Sigmoid colon (tissue), 7 donors: Measurements from ENCODE around the gene SKOR1. TPM values are rescaled to one million over a fixed set of nuclear protein-coding genes. Genes with fewer than 3 reads are reported as not detected.

Source experiments
- DNase-seq: peaks from one replicate; pipeline ENCODE4 v3.0.0-alpha.2; 2019
- H3K27ac ChIP-seq, 4 donors: fragments of 200-600 bp; sonication (generic); one replicate each; pipeline ENCODE4 v1.5.1; 2016 to 2019; ENCODE audit warnings: mild to moderate bottlenecking in 1 of 4
- H3K27me3 ChIP-seq, 3 donors: fragments of 200-600 bp; sonication (generic); one replicate each; pipeline ENCODE4 v1.5.1; 2019; ENCODE audit warnings: mild to moderate bottlenecking in 1 of 3
- H3K36me3 ChIP-seq, 4 donors: fragments of 200-600 bp; sonication (generic); one replicate each; pipeline ENCODE4 v1.5.1; 2016 to 2019
- H3K4me1 ChIP-seq, 4 donors: fragments of 200-600 bp; sonication (generic); one replicate each; pipeline ENCODE4 v1.5.1; 2017 to 2019
- H3K4me3 ChIP-seq, 4 donors: fragments of 200-600 bp; sonication (generic); one replicate each; pipeline ENCODE4 v1.5.1; 2017 to 2019; ENCODE audit warnings: mild to moderate bottlenecking in 2 of 4, moderate library complexity in 1 of 4
- H3K9me3 ChIP-seq, 4 donors: fragments of 200-600 bp in 3 of 4; sonication (generic) in 3 of 4; one replicate each; pipeline versions ENCODE4 v1.5.1 to v1.6.1; 2013 to 2019
- EP300 ChIP-seq, 4 donors: sonication (generic); formaldehyde crosslinking; IDR thresholded peaks; one replicate each; pipeline ENCODE4 v1.6.1; 2017; ENCODE audit warnings: antibody characterized with exemption in 4 of 4
- POLR2A ChIP-seq, 2 donors: fragments of 450-650 bp; IDR thresholded peaks; one replicate each; pipeline ENCODE4 v1.6.1; 2016; ENCODE audit warnings: antibody characterized with exemption in 2 of 2, mild to moderate bottlenecking in 2 of 2, moderate library complexity in 2 of 2
- POLR2AphosphoS5 ChIP-seq, 4 donors: sonication (generic); formaldehyde crosslinking; IDR thresholded peaks; one replicate each; pipeline ENCODE4 v1.6.1; 2017; ENCODE audit warnings: antibody characterized with exemption in 4 of 4
- WGBS, 2 donors: extraction: QIAGEN DNeasy Blood & Tissue Kit; methylation state at CpG; one replicate each; pipeline ENCODE4 v1.1.7; 2013; 5-methylcytosine and 5-hydroxymethylcytosine counted together
- intact Hi-C: fragments of 100-400 bp; cut with DNase I; formaldehyde crosslinking; loops from one replicate; pipeline ENCODE4 v1.15.1; 2023
- polyA plus RNA-seq, 3 donors: library from polyadenylated mRNA; stranded (reverse); fragments of 200-250 nt; gene quantifications; one replicate each; pipeline ENCODE4 v1.2.3, GENCODE V29; 2013
- total RNA-seq, 4 donors: library from RNA; depleted of rRNA; stranded (reverse); fragments of >200 nt; gene quantifications; one replicate each; pipeline ENCODE4 v1.1.0, GENCODE V29; 2016
- TF ChIP-seq, protein P1 (sequence below), 4 experiments: fragments of 450-650 bp in 3 of 4; fragments of 200-600 bp in 1 of 4; IDR thresholded peaks; one replicate each; pipeline ENCODE4 v1.5.1; 2016 to 2019; ENCODE audit warnings: antibody characterized with exemption in 4 of 4, mild to moderate bottlenecking in 3 of 4, moderate library complexity in 2 of 4
- donor health status: healthy with polysubstance abuse.
- donor health status: Bipolar disorder and iron deficiency.
- donor health status: healthy.

The SKOR1 gene
- total and polyA plus RNA-seq, 7 donors, result 0.25 to 1.6 (median 1.0) TPM; not detected in 3

DNA sequence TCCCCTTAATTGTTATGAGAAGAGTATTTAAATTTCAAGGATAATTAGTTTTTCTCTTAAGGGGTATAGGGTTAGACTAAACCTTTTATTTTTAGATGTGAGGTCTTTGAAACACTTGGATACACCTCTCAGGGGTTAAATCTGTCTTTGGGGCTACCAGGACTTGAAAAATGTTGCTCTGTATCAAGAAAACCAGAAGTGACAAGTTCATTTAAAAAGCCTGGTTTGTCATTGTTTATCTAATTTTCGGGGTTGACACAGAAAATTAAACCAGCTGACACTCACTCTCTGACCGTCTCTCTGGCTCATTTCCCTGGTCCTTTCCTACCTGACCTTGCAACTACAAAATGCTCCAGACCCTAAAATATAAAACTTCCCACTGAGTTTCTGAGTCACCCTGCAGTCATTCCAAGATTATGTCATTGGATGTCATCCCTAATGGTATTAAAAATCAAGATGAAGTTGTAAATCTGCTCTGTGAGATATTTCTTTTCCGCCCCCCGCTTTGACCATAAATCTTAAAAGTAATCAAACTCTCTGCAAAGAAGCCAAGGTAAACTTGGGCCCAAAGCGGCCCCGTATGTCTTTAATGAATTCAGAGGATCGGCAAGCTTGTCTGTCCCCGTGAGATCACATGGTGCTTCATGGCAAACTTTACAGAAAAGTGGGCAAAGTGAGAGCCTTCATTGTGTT lies 32.9 kb upstream of the SKOR1 start:
- Histone ChIP-seq H3K4me1 (no peaks in the 10 kb centered on the region), H3K27me3 (no peaks in the 10 kb centered on the region), H3K27ac (no peak overlapping the region), H3K4me3 (no peak overlapping the region), H3K36me3 (no peaks in the 10 kb centered on the region), H3K9me3 (peaks cover 0 to 4% (median 0%) of the 10 kb centered on the region in 4 donors)
- WGBS, 2 donors, result 79 to 87% methylated on average over 8 of the region's 8 CpGs
- no peak for DNase-seq
- intact Hi-C loops, result no loop called here
- TF ChIP-seq POLR2AphosphoS5 (IDR thresholded peaks at IDR 0.05) (no peak), EP300 (IDR thresholded peaks at IDR 0.05) (no peak), POLR2A (IDR thresholded peaks at IDR 0.05) (no peak)
- TF ChIP-seq, protein P1, sequence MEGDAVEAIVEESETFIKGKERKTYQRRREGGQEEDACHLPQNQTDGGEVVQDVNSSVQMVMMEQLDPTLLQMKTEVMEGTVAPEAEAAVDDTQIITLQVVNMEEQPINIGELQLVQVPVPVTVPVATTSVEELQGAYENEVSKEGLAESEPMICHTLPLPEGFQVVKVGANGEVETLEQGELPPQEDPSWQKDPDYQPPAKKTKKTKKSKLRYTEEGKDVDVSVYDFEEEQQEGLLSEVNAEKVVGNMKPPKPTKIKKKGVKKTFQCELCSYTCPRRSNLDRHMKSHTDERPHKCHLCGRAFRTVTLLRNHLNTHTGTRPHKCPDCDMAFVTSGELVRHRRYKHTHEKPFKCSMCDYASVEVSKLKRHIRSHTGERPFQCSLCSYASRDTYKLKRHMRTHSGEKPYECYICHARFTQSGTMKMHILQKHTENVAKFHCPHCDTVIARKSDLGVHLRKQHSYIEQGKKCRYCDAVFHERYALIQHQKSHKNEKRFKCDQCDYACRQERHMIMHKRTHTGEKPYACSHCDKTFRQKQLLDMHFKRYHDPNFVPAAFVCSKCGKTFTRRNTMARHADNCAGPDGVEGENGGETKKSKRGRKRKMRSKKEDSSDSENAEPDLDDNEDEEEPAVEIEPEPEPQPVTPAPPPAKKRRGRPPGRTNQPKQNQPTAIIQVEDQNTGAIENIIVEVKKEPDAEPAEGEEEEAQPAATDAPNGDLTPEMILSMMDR (IDR thresholded peaks at IDR 0.05), result no peak

DNA sequence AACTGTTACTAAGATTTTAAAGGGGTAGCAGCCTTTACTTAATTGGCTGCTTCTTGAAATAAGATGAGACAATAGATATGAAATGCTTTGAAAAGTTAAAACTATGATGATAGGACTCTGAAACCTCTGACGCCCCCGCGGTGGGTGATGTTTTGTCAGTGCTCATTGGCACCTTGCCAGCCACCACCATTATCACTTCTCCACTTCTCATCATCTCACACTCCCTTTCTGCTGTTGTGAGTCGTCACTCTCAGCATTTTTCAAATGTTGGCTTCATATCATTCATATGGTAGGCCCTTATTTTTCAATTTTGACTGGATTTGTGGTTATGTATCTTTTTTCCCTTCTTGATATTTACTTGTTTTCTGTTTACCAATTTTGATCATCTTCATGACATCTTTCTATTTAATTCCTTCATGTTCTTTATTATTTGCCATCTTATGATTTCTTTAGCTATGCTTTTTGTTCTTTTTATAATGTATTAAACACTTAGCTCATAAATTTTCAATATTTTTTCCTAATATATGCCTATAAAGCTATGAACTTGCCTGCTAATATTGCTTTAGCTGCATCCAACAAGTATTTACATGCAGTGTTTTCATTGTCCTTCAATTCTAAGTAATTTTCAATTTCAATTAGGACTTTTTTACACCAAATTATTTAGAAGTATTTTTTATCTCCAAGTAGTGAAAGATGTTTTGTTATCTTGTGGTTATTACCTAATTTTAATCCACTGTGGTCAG lies 30.3 kb upstream of the SKOR1 start:
- no peak overlapping the region for H3K4me3 ChIP-seq
- no peak for TF ChIP-seq POLR2A (IDR thresholded peaks at IDR 0.05)
- TF ChIP-seq EP300 (IDR thresholded peaks at IDR 0.05), result no peak
- no peak for TF ChIP-seq POLR2AphosphoS5 (IDR thresholded peaks at IDR 0.05)
- TF ChIP-seq, protein P1 (IDR thresholded peaks at IDR 0.05), result no peak
- peaks cover 0 to 7% (median 1%) of the 10 kb centered on the region in 4 donors for H3K36me3 ChIP-seq
- no peaks in the 10 kb centered on the region for H3K4me1 ChIP-seq
- 86 to 97% methylated on average over 4 of the region's 4 CpGs for WGBS, 2 donors
- DNase-seq, result no peak
- no peak overlapping the region for H3K27ac ChIP-seq
- H3K9me3 ChIP-seq, result peaks cover 0 to 4% (median 0%) of the 10 kb centered on the region in 4 donors
- H3K27me3 ChIP-seq, result no peaks in the 10 kb centered on the region
- intact Hi-C loops, result no loop called here

DNA sequence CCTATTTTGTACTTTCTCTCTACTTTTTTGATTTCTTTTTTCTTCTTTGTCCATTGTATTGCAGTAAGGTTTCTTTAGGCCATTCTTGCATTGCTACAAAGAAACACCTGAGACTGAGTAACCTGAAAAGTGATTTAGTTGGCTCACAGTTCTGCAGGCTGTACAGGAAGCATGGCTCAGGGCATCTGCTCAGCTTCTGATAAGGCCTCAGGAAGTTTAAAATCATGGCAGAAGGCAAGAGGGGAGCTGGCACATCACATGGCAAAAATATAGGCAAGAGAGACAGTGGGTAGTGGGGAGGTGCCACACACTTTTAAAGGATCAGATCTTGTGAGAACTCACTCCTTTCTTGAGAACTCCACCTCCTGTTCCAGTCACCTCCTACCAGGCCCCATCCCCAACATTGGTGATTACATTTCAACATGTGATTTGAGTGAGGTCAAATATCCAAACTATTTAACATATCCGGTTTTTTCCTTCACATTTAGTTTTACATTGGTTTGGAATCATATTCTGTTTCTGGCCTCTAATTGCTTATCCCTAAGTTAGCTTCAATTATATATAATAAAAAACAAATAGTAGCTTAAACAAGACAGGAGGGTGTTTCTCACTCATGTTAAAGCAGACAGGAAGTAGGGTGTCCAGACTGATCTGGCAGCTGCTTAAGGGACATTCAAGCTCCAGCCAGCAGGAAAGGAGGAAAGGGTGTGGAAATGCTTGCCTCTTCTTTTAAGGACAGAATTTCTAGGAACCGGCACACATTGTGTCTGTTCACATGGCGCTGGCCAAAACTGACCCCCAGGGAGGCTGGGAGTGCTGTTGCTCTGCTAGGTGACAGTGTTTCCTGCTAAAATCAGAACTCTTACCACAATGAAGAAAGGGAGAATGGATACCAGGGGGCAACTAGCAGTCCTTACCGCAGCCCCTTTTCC lies 28.8 kb upstream of the SKOR1 start:
- intact Hi-C loops, result no loop called here
- Histone ChIP-seq H3K4me3 (no peak overlapping the region), H3K4me1 (no peaks in the 10 kb centered on the region), H3K9me3 (peaks cover 0 to 4% (median 0%) of the 10 kb centered on the region in 4 donors), H3K27ac (no peak overlapping the region), H3K36me3 (peaks cover 0 to 7% (median 1%) of the 10 kb centered on the region in 4 donors), H3K27me3 (no peaks in the 10 kb centered on the region)
- 79 to 83% methylated on average over 4 of the region's 4 CpGs for WGBS, 2 donors
- TF ChIP-seq POLR2A (IDR thresholded peaks at IDR 0.05) (no peak), EP300 (IDR thresholded peaks at IDR 0.05) (no peak), POLR2AphosphoS5 (IDR thresholded peaks at IDR 0.05) (no peak)
- TF ChIP-seq, protein P1 (IDR thresholded peaks at IDR 0.05), result no peak
- DNase-seq, result no peak

DNA sequence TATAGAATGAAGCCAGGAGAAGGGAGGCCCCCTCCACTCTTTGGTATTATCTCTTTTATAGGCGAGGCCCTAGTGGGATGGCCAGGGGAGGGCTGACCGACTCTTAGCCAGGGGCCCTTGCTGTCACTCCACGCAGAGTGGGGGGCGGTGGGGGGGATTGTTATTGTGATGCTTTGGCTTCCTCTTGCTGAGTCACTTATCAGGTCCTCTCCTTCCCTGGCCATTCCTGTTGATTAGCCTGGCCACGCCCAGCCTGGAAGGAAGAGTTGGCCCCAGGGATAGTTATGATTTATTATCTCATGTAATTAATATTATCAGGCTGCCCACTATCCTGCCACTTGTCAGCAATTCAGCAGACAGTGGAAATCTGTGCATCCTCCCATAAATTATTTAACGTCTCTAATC lies 25.5 kb upstream of the SKOR1 start:
- Histone ChIP-seq H3K27ac (no peak overlapping the region), H3K9me3 (peaks cover 0 to 4% (median 0%) of the 10 kb centered on the region in 4 donors), H3K4me3 (no peak overlapping the region), H3K36me3 (peaks cover 0 to 7% (median 1%) of the 10 kb centered on the region in 4 donors), H3K27me3 (no peaks in the 10 kb centered on the region), H3K4me1 (no peaks in the 10 kb centered on the region)
- TF ChIP-seq POLR2AphosphoS5 (IDR thresholded peaks at IDR 0.05) (no peak), POLR2A (IDR thresholded peaks at IDR 0.05) (no peak), EP300 (IDR thresholded peaks at IDR 0.05) (no peak)
- TF ChIP-seq, protein P1 (IDR thresholded peaks at IDR 0.05), result no peak
- intact Hi-C loops, result no loop called here
- no peak for DNase-seq
- WGBS, 2 donors, result 85 to 89% methylated on average over 6 of the region's 6 CpGs
